Vagina (tissue), 2 donors: ENCODE results near the gene NAA11. TPM values are rescaled to one million over a fixed set of nuclear protein-coding genes. Genes with fewer than 3 reads are reported as not detected.
"Not testable (repeated sequence)": the region's sequence is repeated elsewhere in the genome, so short reads cannot be mapped to it uniquely, and the experiment has no call there.

Experiments used
- DNase-seq, 2 donors: peaks; one replicate each; pipeline ENCODE4 v3.0.0-alpha.2; 2017; ENCODE audit errors: extremely low spot score in 2 of 2
- H3K27ac ChIP-seq: fragments of 200-600 bp; sonication (generic); one replicate; pipeline ENCODE4 v1.5.1; 2019
- H3K27me3 ChIP-seq: fragments of 200-600 bp; sonication (generic); one replicate; pipeline ENCODE4 v1.5.1; 2019
- H3K36me3 ChIP-seq, 2 donors: fragments of 200-600 bp; sonication (generic); one replicate each; pipeline ENCODE4 v1.5.1; 2017 to 2019
- H3K4me1 ChIP-seq: fragments of 200-600 bp; sonication (generic); one replicate; pipeline ENCODE4 v1.5.1; 2019
- H3K4me3 ChIP-seq, 2 donors: fragments of 200-600 bp; sonication (generic); 1 replicate in 1 of 2; 2 replicates in 1 of 2; pipeline ENCODE4 v1.5.1; 2016 to 2019
- H3K9me3 ChIP-seq: fragments of 200-600 bp; sonication (generic); one replicate; pipeline ENCODE4 v1.5.1; 2019
- POLR2A ChIP-seq, 2 donors: fragments of 450-650 bp; IDR thresholded peaks; one replicate each; pipeline ENCODE4 v1.6.1; 2017; ENCODE audit warnings: antibody characterized with exemption in 2 of 2, mild to moderate bottlenecking in 2 of 2, moderate library complexity in 2 of 2
- POLR2AphosphoS5 ChIP-seq, 2 donors: sonication (generic); formaldehyde crosslinking; IDR thresholded peaks; one replicate each; pipeline ENCODE4 v1.9.0; 2017; ENCODE audit warnings: antibody characterized with exemption in 2 of 2, mild to moderate bottlenecking in 2 of 2, low read depth in 1 of 2; ENCODE audit not compliant: insufficient read depth in 1 of 2
- intact Hi-C: fragments of 100-400 bp; cut with DNase I; formaldehyde crosslinking; loops from one replicate; pipeline ENCODE4 v1.15.1; 2023
- total RNA-seq: library from RNA; depleted of rRNA; stranded (reverse); fragments of >200 nt; gene quantifications from one replicate; pipeline ENCODE4 v1.2.3, GENCODE V29; 2016
- TF ChIP-seq, protein P1 (sequence below), 3 experiments: fragments of 450-650 bp in 2 of 3; fragments of 200-600 bp in 1 of 3; sonication (generic) in 1 of 3; IDR thresholded peaks; one replicate each; pipeline ENCODE4 v1.5.1; 2017 to 2019; ENCODE audit warnings: antibody characterized with exemption in 3 of 3, mild to moderate bottlenecking in 2 of 3, moderate library complexity in 2 of 3

The NAA11 gene
- total RNA-seq, 1 donor from 2014 or later: not detected

- Histone ChIP-seq H3K4me1 (no peaks in the 10 kb centered on the region), H3K27ac (no peak overlapping the region), H3K4me3 (no peak overlapping the region), H3K36me3 (no peaks in the 10 kb centered on the region), H3K9me3 (no peaks in the 10 kb centered on the region), H3K27me3 (no peaks in the 10 kb centered on the region)
- intact Hi-C loops: no loop called here
- no peak for DNase-seq
- TF ChIP-seq, protein P1, sequence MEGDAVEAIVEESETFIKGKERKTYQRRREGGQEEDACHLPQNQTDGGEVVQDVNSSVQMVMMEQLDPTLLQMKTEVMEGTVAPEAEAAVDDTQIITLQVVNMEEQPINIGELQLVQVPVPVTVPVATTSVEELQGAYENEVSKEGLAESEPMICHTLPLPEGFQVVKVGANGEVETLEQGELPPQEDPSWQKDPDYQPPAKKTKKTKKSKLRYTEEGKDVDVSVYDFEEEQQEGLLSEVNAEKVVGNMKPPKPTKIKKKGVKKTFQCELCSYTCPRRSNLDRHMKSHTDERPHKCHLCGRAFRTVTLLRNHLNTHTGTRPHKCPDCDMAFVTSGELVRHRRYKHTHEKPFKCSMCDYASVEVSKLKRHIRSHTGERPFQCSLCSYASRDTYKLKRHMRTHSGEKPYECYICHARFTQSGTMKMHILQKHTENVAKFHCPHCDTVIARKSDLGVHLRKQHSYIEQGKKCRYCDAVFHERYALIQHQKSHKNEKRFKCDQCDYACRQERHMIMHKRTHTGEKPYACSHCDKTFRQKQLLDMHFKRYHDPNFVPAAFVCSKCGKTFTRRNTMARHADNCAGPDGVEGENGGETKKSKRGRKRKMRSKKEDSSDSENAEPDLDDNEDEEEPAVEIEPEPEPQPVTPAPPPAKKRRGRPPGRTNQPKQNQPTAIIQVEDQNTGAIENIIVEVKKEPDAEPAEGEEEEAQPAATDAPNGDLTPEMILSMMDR (IDR thresholded peaks at IDR 0.05): no peak
- TF ChIP-seq POLR2AphosphoS5 (IDR thresholded peaks at IDR 0.05; ENCODE audit: insufficient read depth in 1 of 2, low read depth in 1 of 2) (no peak), POLR2A (IDR thresholded peaks at IDR 0.05) (no peak)
Measured at GRCh38 chr4:79287718-79288117, 38.1 kb downstream of the NAA11 start.

DNA sequence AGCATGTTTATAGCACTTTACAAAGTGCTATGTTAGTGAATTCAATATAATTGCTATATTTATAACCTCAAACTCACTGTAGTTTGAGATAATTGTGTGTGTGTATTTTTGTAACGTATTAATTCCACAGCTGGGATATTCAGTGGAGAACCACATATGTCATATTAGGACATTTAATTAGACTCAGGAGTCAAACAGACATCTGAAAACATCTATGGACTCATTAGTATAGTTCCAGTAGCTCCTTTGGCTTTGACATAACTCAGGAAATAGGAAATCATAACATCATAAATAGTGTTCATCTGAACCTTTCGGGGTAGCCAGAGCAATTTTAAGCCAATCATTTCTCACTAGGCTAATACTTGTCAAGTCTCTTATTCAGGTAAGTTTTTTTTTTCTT lies 38.8 kb downstream of the NAA11 start:
- Histone ChIP-seq H3K9me3 (no peaks in the 10 kb centered on the region), H3K4me3 (no peak overlapping the region), H3K27ac (no peak overlapping the region), H3K27me3 (no peaks in the 10 kb centered on the region), H3K36me3 (no peaks in the 10 kb centered on the region), H3K4me1 (no peaks in the 10 kb centered on the region)
- no peak for TF ChIP-seq POLR2A (IDR thresholded peaks at IDR 0.05)
- TF ChIP-seq, protein P1 (IDR thresholded peaks at IDR 0.05): no peak
- TF ChIP-seq POLR2AphosphoS5 (IDR thresholded peaks at IDR 0.05; ENCODE audit: insufficient read depth in 1 of 2, low read depth in 1 of 2): no peak
- intact Hi-C loops: no loop called here
- DNase-seq: no peak

DNA sequence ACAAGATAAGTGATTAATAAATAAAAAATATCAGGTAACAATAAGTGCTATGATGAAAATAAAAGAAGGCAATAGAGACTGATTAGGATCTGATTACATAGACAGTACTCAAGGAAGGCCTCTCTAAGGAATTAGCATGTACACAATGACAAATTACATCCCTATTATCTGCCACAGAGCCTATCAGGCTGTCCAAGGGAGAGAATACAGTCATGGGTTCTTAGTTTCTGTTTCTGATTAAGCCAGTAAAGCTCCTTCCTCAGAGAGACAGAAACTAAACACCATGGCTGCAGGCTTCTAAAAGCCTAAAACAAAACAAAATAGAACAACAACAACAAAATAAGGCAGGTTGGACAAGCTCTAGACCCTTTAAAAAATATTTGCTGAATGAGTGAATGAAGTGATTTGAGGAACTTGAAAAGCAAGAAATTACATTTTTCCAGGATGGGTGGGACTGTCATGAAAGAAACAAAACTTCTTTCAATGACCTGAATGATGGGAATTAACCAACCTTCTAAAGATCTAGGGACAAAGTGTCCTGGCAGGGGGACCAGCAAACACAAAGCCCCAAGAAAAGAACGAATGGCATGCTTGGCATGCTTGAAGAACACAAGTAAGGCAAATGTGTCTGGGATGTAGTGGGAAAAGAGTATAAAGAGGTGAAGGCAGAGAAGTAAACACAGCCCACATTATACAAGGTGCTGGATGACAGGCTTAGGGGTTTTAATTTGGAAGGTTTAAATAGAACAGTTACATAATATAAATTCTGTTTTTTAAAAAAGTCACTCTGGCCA lies 44.1 kb downstream of the NAA11 start:
- TF ChIP-seq, protein P1 (IDR thresholded peaks at IDR 0.05): no peak
- TF ChIP-seq POLR2A (IDR thresholded peaks at IDR 0.05): no peak
- Histone ChIP-seq H3K4me3 (no peak overlapping the region), H3K36me3 (no peaks in the 10 kb centered on the region), H3K27me3 (no peaks in the 10 kb centered on the region), H3K27ac (no peak overlapping the region), H3K9me3 (no peaks in the 10 kb centered on the region), H3K4me1 (no peaks in the 10 kb centered on the region)
- intact Hi-C loops: no loop called here
- DNase-seq: no peak

GRCh38 chr4:79277467-79277866 lies 48.4 kb downstream of the NAA11 start:
- H3K4me3 ChIP-seq, H3K9me3 ChIP-seq, H3K27me3 ChIP-seq, H3K36me3 ChIP-seq, H3K4me1 ChIP-seq, intact Hi-C loops, H3K27ac ChIP-seq, DNase-seq: not testable (repeated sequence)

- no peaks in the 10 kb centered on the region for H3K36me3 ChIP-seq
- no peaks in the 10 kb centered on the region for H3K9me3 ChIP-seq
- TF ChIP-seq POLR2A (IDR thresholded peaks at IDR 0.05) (no peak), POLR2AphosphoS5 (IDR thresholded peaks at IDR 0.05; ENCODE audit: insufficient read depth in 1 of 2, low read depth in 1 of 2) (no peak)
- TF ChIP-seq, protein P1 (IDR thresholded peaks at IDR 0.05): no peak
- DNase-seq: no peak
- no peak overlapping the region for H3K4me3 ChIP-seq
- H3K27me3 ChIP-seq: no peaks in the 10 kb centered on the region
- no peak overlapping the region for H3K27ac ChIP-seq
- H3K4me1 ChIP-seq: no peaks in the 10 kb centered on the region
- intact Hi-C loops: no loop called here
Measured at GRCh38 chr4:79273915-79274314, 51.9 kb downstream of the NAA11 start.
